ACC112 (cell line): ENCODE measurements around the gene PAX5.

Source experiments
- H2AFZ ChIP-seq: fragments of 200-600 bp; sonication (generic); one replicate; pipeline ENCODE4 v1.6.0; 2017; ENCODE audit warnings: antibody characterized with exemption, low read length; ENCODE audit not compliant: unreplicated experiment
- H3K27ac ChIP-seq: fragments of 200-600 bp; sonication (generic); 2 replicates; pipeline ENCODE4 v1.5.1; 2014; ENCODE audit warnings: low read depth, mild to moderate bottlenecking, antibody characterized with exemption, low read length, moderate library complexity
- H3K27me3 ChIP-seq: fragments of 200-600 bp; sonication (generic); 2 replicates; pipeline ENCODE4 v1.6.1; 2014; ENCODE audit warnings: mild to moderate bottlenecking, antibody characterized with exemption, low read length, moderate library complexity, mixed read lengths; ENCODE audit not compliant: insufficient read depth
- H3K36me3 ChIP-seq: fragments of 200-600 bp; sonication (generic); 2 replicates; pipeline ENCODE4 v1.6.1; 2016; ENCODE audit warnings: mild to moderate bottlenecking, antibody characterized with exemption, low read length, moderate library complexity, mixed read lengths; ENCODE audit not compliant: insufficient read depth
- H3K4me1 ChIP-seq: fragments of 200-600 bp; sonication (generic); one replicate; pipeline ENCODE4 v1.6.1; 2016; ENCODE audit warnings: low read length, mixed read lengths; ENCODE audit not compliant: insufficient read depth, unreplicated experiment, control insufficient read depth
- H3K4me3 ChIP-seq: fragments of 200-600 bp; sonication (generic); 2 replicates; pipeline ENCODE4 v1.5.1; 2014; ENCODE audit warnings: mild to moderate bottlenecking, low read depth, low read length
- H3K79me2 ChIP-seq: fragments of 200-600 bp; sonication (generic); one replicate; pipeline ENCODE4 v1.6.0; 2016; ENCODE audit warnings: low read length; ENCODE audit not compliant: control insufficient read depth, unreplicated experiment, insufficient read depth

PAX5 gene

GRCh38 chr9:37029776-37030610 is 4.1 kb downstream of the PAX5 start:
- H3K27me3 ChIP-seq, result peaks cover 100% of the 10 kb centered on the region
- peaks cover 9% of the 10 kb centered on the region for H3K4me1 ChIP-seq
- H3K27ac ChIP-seq, result no peak overlapping the region
- peak overlapping the region; percentile 57 for H3K4me3 ChIP-seq
- H3K36me3 ChIP-seq, result no peaks in the 10 kb centered on the region
- H2AFZ ChIP-seq, result no peak overlapping the region
- H3K79me2 ChIP-seq, result no peaks in the 10 kb centered on the region

- Histone ChIP-seq H3K4me1 (peaks cover 9% of the 10 kb centered on the region), H3K79me2 (no peaks in the 10 kb centered on the region), H3K4me3 (peak overlapping the region; percentile 57; the same call in 1 of the 2 replicates), H3K36me3 (no peaks in the 10 kb centered on the region), H3K27ac (no peak overlapping the region), H3K27me3 (peaks cover 100% of the 10 kb centered on the region), H2AFZ (no peak overlapping the region)
Measured at GRCh38 chr9:37029304-37029775, 4.7 kb downstream of the PAX5 start.

GRCh38 chr9:37028420-37029031 is 5.5 kb downstream of the PAX5 start:
- no peak overlapping the region for H3K4me3 ChIP-seq
- H3K79me2 ChIP-seq, result no peaks in the 10 kb centered on the region
- no peaks in the 10 kb centered on the region for H3K36me3 ChIP-seq
- H3K4me1 ChIP-seq, result peaks cover 9% of the 10 kb centered on the region
- H3K27ac ChIP-seq, result no peak overlapping the region
- H3K27me3 ChIP-seq, result peaks cover 100% of the 10 kb centered on the region
- H2AFZ ChIP-seq, result no peak overlapping the region

GRCh38 chr9:37027582-37028419 is 6.3 kb downstream of the PAX5 start:
- Histone ChIP-seq H3K27me3 (peaks cover 100% of the 10 kb centered on the region), H3K4me1 (peaks cover 9% of the 10 kb centered on the region), H3K79me2 (no peaks in the 10 kb centered on the region), H3K4me3 (peak overlapping the region; percentile 57), H2AFZ (no peak overlapping the region), H3K36me3 (no peaks in the 10 kb centered on the region), H3K27ac (no peak overlapping the region)

- Histone ChIP-seq H3K36me3 (no peaks in the 10 kb centered on the region), H3K79me2 (no peaks in the 10 kb centered on the region), H3K27ac (no peak overlapping the region), H3K4me1 (peaks cover 9% of the 10 kb centered on the region), H2AFZ (no peak overlapping the region), H3K27me3 (peaks cover 100% of the 10 kb centered on the region), H3K4me3 (peak overlapping the region; percentile 71; the same call in 1 of the 2 replicates)
Measured at GRCh38 chr9:37026931-37027581, 7.0 kb downstream of the PAX5 start.

- H3K36me3 ChIP-seq, result no peaks in the 10 kb centered on the region
- peaks cover 100% of the 10 kb centered on the region for H3K27me3 ChIP-seq
- no peaks in the 10 kb centered on the region for H3K79me2 ChIP-seq
- no peak overlapping the region for H3K27ac ChIP-seq
- no peak overlapping the region for H2AFZ ChIP-seq
- peak overlapping the region; percentile 71 for H3K4me3 ChIP-seq
- peaks cover 9% of the 10 kb centered on the region for H3K4me1 ChIP-seq
Measured at GRCh38 chr9:37026113-37026930, 7.7 kb downstream of the PAX5 start.

GRCh38 chr9:37025823-37026112 is 8.3 kb downstream of the PAX5 start:
- peak overlapping the region; percentile 71 for H3K4me3 ChIP-seq
- peaks cover 9% of the 10 kb centered on the region for H3K4me1 ChIP-seq
- no peak overlapping the region for H2AFZ ChIP-seq
- no peaks in the 10 kb centered on the region for H3K79me2 ChIP-seq
- no peak overlapping the region for H3K27ac ChIP-seq
- peaks cover 100% of the 10 kb centered on the region for H3K27me3 ChIP-seq
- no peaks in the 10 kb centered on the region for H3K36me3 ChIP-seq

- no peak overlapping the region for H3K27ac ChIP-seq
- peaks cover 9% of the 10 kb centered on the region for H3K4me1 ChIP-seq
- peak overlapping the region; percentile 71 for H3K4me3 ChIP-seq
- H3K79me2 ChIP-seq, result no peaks in the 10 kb centered on the region
- no peaks in the 10 kb centered on the region for H3K36me3 ChIP-seq
- no peak overlapping the region for H2AFZ ChIP-seq
- peaks cover 100% of the 10 kb centered on the region for H3K27me3 ChIP-seq
Measured at GRCh38 chr9:37025071-37025822, 8.8 kb downstream of the PAX5 start.

GRCh38 chr9:37017546-37017945 is 16.5 kb downstream of the PAX5 start:
- peaks cover 97% of the 10 kb centered on the region for H3K27me3 ChIP-seq
- no peak overlapping the region for H3K27ac ChIP-seq
- H3K36me3 ChIP-seq, result no peaks in the 10 kb centered on the region
- no peak overlapping the region for H3K4me3 ChIP-seq
- H3K79me2 ChIP-seq, result no peaks in the 10 kb centered on the region
- no peak overlapping the region for H2AFZ ChIP-seq
- H3K4me1 ChIP-seq, result no peaks in the 10 kb centered on the region
